Measurements from ENCODE around the gene ADGRD1.

Gene ADGRD1

GRCh38 chr12:131027876-131028586, 74.3 kb downstream of the ADGRD1 start:
- DNase-seq, result no peak

- no peak for DNase-seq
Measured at GRCh38 chr12:131028587-131029338, 75.1 kb downstream of the ADGRD1 start.

- no peak for DNase-seq
Measured at GRCh38 chr12:131030472-131031328, 77.0 kb downstream of the ADGRD1 start.

GRCh38 chr12:131032082-131032750, 78.5 kb downstream of the ADGRD1 start:
- no peak for DNase-seq

- DNase-seq, result no peak
Measured at GRCh38 chr12:131033486-131033885, 79.8 kb downstream of the ADGRD1 start.

- DNase-seq, result no peak
Measured at GRCh38 chr12:131033886-131034482, 80.3 kb downstream of the ADGRD1 start.

GRCh38 chr12:131034631-131035244, 81.0 kb downstream of the ADGRD1 start:
- no peak for DNase-seq

- DNase-seq, result no peak
Measured at GRCh38 chr12:131035245-131035681, 81.6 kb downstream of the ADGRD1 start.

- DNase-seq, result no peak
Measured at GRCh38 chr12:131038159-131038558, 84.5 kb downstream of the ADGRD1 start.

- no peak for DNase-seq
Measured at GRCh38 chr12:131038961-131039950, 85.5 kb downstream of the ADGRD1 start.

GRCh38 chr12:131040491-131040890, 86.8 kb downstream of the ADGRD1 start:
- DNase-seq, result no peak

GRCh38 chr12:131041216-131041967, 87.7 kb downstream of the ADGRD1 start:
- no peak for DNase-seq

GRCh38 chr12:131041968-131042833, 88.5 kb downstream of the ADGRD1 start:
- no peak for DNase-seq

- no peak for DNase-seq
Measured at GRCh38 chr12:131042834-131043245, 89.1 kb downstream of the ADGRD1 start.

- no peak for DNase-seq
Measured at GRCh38 chr12:131043401-131043871, 89.7 kb downstream of the ADGRD1 start.

- DNase-seq, result no peak
Measured at GRCh38 chr12:131044136-131044535, 90.4 kb downstream of the ADGRD1 start.

GRCh38 chr12:131044760-131045381, 91.2 kb downstream of the ADGRD1 start:
- DNase-seq, result no peak

Measured in NCI-H226 (cell line).